Peyer's patch (tissue), 4 donors: ENCODE results near the gene MARCHF10.

Experiments used
- POLR2A ChIP-seq, 2 donors: fragments of 450-650 bp; IDR thresholded peaks; one replicate each; pipeline ENCODE4 v1.5.1; 2017; ENCODE audit warnings: antibody characterized with exemption in 2 of 2, mild to moderate bottlenecking in 2 of 2, moderate library complexity in 2 of 2
- TF ChIP-seq, protein P1 (sequence below), 6 experiments: fragments of 450-650 bp in 4 of 6; fragments of 200-600 bp in 2 of 6; sonication (generic) in 1 of 6; IDR thresholded peaks; one replicate each; pipeline ENCODE4 v1.5.1; 2017 to 2019; ENCODE audit warnings: antibody characterized with exemption in 6 of 6, mild to moderate bottlenecking in 3 of 6, moderate library complexity in 1 of 6

DNA sequence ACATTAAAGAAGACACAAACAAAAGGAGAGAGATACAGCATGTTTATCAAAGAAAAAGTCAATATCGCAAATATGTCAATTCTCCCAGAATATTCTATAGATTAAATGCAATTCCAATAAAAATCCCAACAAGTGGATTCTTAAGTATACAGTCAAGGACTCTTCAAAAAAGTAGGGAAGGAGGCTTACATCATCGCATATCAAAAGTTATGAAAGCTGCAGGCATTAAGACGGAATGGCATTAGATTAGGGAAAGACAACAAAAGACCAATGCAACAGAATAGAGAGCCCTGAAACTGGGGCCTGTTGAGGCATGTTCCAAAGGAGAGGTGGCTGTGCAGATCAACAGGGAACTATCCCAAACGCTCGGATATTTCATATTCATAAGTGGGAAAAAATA lies 76.0 kb downstream of the MARCHF10 start:
- TF ChIP-seq, protein P1, sequence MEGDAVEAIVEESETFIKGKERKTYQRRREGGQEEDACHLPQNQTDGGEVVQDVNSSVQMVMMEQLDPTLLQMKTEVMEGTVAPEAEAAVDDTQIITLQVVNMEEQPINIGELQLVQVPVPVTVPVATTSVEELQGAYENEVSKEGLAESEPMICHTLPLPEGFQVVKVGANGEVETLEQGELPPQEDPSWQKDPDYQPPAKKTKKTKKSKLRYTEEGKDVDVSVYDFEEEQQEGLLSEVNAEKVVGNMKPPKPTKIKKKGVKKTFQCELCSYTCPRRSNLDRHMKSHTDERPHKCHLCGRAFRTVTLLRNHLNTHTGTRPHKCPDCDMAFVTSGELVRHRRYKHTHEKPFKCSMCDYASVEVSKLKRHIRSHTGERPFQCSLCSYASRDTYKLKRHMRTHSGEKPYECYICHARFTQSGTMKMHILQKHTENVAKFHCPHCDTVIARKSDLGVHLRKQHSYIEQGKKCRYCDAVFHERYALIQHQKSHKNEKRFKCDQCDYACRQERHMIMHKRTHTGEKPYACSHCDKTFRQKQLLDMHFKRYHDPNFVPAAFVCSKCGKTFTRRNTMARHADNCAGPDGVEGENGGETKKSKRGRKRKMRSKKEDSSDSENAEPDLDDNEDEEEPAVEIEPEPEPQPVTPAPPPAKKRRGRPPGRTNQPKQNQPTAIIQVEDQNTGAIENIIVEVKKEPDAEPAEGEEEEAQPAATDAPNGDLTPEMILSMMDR (IDR thresholded peaks at IDR 0.05): no peak
- no peak for TF ChIP-seq POLR2A (IDR thresholded peaks at IDR 0.05)
